Choroid plexus epithelial cell (primary cell): ENCODE data around the gene PAX6.

Experiments
- DNase-seq: peaks from one replicate; pipeline ENCODE4 v3.0.0-alpha.2; 2010; ENCODE audit warnings: low read depth
- H3K4me3 ChIP-seq: 2 replicates; pipeline ENCODE4 v1.5.1; 2011; ENCODE audit warnings: low read depth, mild to moderate bottlenecking, control low read depth, low read length, moderate library complexity
- CTCF ChIP-seq: conservative IDR thresholded peaks from 2 replicates; pipeline ENCODE4 v1.5.1; 2011; ENCODE audit warnings: low read depth, mild to moderate bottlenecking, control low read depth, inconsistent platforms, low read length, moderate library complexity

PAX6 gene

DNA sequence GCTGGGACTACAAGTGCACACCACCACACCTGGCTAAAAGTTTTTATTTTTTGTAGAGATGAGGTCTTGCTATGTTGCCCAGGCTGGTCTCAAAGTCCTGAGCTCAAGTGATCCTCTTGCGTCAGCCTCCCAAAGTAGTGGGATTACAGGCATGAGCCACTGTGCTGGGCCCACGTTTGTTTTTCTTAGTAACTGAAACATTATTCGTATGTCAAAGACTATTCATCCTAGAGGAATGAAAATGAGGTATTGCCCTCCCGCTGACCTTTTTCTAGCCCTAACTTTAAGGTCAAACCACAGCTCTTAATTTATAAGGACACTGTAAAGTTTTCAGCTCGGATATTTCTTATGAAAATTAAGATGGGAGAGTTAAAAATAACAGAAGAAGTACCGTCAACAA, 33.2 kb upstream of the PAX6 start:
- TF ChIP-seq CTCF, result no peak
- no peak for DNase-seq

DNA sequence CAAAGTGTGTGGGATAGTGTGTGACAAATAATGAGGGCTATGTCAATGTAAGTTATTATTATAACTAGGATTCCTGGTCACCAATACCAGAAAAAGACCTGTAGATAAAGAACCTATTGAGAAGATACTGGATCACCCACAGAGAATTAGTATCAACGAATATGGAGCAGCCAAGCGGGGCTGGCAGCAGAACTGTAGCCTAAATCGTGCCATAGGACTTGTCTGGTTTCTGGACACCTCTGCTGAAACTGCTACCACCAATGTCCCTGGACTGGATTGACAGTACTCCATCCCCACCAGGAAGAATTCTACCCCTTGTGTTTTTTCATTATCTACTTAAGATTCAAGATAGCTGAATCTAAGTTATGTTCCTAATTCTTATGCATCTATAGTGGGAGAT, 30.3 kb upstream of the PAX6 start:
- DNase-seq, result no peak
- H3K4me3 ChIP-seq, result no peak overlapping the region

More for the DNA sequence above, 33.2 kb upstream of the PAX6 start:
- H3K4me3 ChIP-seq, result no peak overlapping the region

GRCh38 chr11:31834237-31834636, 23.1 kb upstream of the PAX6 start:
- no peak for DNase-seq
- no peak overlapping the region for H3K4me3 ChIP-seq
- no peak for TF ChIP-seq CTCF

More for the DNA sequence above, 30.3 kb upstream of the PAX6 start:
- no peak for TF ChIP-seq CTCF

GRCh38 chr11:31830406-31830805, 19.3 kb upstream of the PAX6 start:
- DNase-seq, result no peak
- H3K4me3 ChIP-seq, result no peak overlapping the region
- no peak for TF ChIP-seq CTCF

- H3K4me3 ChIP-seq, result no peak overlapping the region
- TF ChIP-seq CTCF, result no peak
- no peak for DNase-seq
These were observed 17.1 kb upstream of the PAX6 start for GRCh38 chr11:31828217-31828616.

DNA sequence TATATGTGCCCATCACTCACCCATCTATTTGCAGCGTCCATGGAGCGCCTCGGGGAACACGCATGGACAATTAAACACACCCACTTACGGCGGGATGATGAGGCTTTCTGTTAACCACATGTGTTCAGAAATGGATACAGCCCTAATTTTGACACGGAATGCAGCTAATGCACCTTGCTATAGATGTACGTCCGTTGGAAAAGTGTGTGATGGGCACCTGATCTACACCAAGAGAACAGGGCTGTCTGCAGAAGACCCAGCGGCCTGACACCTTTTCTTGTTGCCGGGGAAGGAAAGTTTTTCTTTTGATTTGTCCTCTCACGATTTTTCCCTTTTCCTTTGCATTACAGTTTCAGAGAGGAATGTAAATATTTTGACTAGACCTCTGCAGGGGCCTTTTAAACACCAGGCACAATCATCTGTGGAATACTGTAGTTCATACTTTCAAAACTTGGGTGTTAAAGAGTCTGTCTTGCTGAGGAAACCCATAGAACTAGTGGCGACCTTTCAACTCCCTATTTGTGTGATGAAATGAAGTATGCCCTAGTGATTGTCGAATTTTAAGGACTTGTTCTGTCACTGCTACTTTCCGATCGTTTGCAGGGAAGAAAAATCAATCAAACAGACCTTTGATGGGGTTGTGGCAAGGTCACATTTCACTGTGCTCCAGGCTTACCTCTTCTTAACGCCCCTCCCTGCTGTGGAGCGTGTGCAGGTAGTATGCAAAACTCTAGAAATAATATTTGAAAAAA, 16.5 kb upstream of the PAX6 start:
- peak; percentile 35 for DNase-seq
- TF ChIP-seq CTCF, result no peak

More for the DNA sequence above, 16.5 kb upstream of the PAX6 start:
- no peak overlapping the region for H3K4me3 ChIP-seq
